ENCODE data around the gene FLVCR2.

Gene FLVCR2

DNA sequence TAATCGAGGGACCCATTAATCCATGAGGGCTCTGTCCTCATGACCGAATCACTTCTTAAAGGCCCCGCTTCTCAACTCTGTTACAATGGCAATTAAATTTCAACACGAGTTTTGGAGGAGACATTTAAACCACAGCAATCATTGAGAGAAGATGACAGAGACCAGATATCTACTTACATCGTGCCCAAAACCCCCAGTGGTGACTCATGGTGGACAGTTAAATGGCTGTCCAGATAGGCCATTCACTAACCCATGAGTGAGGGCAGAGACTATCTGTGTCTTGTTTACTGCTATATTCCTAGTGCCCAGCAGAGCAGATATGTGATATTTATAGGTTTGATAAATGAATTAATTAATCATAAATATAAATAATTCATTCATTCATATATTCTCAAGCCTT is 20.0 kb upstream of the FLVCR2 start:
- DNase-seq (ENCODE audit: low read depth), result no peak

DNA sequence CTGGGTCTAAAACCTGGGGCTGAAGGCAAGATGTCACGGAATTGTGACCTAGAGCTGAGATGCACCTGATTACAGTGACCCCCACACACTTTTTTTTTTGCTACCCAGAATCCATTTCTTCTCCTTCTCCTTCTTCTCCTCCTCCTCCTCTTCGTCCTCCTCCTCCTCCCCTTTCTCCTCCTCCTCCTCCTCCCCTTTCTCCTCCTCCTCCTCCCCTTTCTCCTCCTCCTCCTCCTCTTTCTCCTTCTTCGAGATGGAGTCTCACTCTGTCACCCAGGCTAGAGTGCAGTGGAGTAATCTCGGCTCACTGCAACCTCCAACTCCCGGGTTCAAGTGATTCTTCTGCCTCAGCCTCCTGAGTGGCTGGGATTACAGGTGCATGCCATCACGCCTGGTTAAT is 19.4 kb upstream of the FLVCR2 start:
- no peak for DNase-seq (ENCODE audit: low read depth)

DNA sequence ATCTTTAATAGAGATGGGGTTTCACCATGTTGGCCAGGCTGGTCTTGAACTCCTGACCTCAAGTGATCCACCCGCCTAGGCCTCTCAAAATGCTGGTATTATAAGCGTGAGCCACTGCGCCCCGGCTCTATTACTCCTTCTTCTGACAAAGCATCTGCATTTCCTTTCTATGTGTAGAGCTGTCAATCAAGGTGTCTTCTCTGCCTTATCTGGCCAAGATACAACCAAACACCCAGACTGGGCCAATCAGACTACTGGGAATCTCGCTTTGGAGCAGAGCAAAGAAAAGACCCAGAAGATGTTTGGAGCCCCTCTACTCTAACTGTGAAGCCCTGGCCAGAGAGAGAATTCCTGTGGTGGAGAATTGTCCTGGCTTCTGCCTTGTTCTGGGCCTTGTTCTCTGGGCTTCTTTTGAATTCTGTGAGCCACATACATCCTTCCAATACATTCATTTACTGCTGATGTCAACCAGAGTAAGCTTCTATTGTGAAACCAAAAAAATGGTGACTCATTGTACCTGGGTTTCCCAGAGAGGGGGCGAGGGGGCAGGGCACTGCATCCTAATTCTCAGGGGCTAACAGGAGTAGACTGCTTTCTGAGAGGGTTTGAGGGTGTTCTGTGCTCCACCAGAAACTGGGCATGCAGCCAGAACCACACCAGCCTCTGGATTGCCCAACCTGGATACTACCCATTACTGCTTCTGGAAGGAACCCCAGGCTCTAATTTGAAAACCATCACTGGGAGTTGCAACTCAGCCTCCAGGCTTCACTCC is 18.8 kb upstream of the FLVCR2 start:
- DNase-seq (ENCODE audit: low read depth), result peak; percentile 65

DNA sequence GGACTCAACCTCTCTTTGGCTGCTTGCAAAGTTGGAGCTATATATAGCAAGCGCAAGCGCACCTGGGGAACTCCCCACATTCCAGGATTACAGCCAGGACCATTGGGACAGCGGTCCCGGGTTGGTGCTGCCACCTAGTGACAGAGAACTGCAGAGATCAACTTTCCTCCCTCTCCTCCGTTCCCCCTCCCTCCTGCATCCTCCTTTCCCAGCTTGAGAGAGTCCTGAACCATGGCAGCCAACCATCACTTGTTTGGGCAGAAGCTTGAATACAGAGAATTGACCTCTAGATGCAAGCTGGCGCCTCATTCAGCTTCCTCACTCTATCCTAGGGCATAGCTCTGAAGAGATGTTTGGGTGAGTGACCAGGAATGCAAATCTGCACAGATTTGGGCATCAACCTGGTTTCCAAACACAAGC is 17.4 kb upstream of the FLVCR2 start:
- DNase-seq (ENCODE audit: low read depth), result peak; percentile 77

DNA sequence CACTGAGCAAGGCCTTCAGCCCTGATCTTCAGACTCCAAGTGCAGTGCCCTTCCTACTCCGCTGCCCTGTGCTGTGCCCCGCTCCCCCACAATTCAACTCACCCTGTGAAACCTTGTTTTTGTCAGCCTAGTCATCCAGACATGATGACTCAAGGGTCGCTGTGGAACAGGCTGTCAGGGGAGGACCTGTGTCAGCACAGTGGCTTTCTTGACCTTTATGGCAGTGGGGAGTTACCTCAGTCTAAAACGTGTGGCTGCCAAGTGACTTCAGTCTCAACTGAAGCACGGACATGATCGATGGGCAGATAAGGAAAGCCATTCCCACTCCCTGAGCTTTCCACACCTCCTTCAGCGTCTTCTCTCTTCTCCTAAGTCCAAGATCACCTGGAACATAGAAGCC is 16.3 kb upstream of the FLVCR2 start:
- no peak for DNase-seq (ENCODE audit: low read depth)

DNA sequence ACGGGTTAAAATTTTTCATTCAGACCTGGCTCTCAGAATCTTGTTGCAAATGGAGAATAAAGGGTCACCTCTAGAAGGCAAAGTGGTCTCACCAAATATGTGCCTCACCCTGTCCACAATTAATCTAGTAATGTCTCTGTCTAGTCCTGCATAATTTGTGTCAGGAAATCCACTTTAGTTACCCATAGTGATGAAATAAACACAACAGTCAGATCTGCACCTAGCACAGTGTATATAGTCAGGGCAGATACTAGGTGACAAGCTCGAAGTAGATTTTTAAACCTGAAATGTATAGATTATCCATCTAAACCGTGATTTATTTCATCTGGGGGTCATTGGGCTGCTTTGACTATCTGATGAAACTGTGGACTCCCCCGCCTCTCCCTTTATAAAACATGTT is 15.9 kb upstream of the FLVCR2 start:
- DNase-seq (ENCODE audit: low read depth), result no peak

DNA sequence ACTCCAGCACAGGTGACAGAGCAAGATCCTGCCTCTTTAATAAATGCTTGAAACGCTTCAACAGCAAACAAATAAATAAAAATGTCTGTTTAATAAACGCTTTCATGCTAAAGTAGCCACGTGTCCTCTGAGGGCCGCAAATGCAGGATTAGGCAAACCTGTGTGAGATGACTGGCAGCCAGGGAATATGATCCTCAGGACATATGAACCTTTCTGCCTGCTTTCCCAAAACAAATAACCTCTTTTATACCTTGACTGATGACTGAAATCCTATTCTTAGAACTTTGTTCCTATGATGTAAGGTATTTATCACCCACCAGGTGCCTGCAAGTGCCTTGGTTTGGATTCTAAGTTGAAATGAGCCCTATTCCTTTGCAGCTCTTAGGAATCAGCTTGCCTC is 14.5 kb upstream of the FLVCR2 start:
- DNase-seq (ENCODE audit: low read depth), result no peak

DNA sequence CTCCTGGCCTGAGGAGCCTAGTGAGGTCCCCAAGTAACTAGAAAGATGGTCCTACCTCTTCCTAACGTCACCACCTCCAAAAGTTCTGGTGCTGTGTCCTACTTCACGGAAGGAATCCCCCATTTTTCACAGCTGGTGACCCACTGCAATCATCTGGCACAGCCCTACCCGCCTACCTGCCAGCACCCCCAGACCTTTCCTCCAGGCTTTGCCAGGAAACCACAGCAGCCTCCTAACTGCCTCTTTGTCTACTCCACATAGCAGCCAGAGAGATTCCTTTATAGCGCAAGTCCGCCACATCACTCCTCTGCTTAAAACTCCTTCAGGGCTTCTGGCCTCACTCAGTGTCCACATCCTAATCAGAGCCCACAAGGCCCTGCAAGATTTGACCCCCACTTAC is 13.4 kb upstream of the FLVCR2 start:
- DNase-seq (ENCODE audit: low read depth), result no peak

DNA sequence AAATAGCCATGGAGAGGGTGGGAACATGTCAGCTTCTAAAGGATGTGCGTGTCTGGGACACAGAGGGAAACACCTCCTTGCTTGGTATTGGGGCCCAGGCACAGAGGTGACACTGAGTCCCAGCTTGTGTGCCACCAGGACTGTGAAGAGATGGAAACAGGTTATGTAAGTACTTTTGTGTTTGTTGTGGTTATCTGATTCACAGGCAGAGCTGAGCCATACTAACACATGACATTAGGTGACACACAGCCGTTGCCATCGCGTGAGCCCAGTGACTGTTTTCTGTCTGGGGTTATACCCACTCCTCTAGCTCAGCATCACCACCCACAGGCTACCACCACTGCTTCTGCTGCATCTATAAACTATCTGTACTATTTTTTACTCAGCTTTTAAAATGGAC is 12.1 kb upstream of the FLVCR2 start:
- DNase-seq (ENCODE audit: low read depth), result no peak

DNA sequence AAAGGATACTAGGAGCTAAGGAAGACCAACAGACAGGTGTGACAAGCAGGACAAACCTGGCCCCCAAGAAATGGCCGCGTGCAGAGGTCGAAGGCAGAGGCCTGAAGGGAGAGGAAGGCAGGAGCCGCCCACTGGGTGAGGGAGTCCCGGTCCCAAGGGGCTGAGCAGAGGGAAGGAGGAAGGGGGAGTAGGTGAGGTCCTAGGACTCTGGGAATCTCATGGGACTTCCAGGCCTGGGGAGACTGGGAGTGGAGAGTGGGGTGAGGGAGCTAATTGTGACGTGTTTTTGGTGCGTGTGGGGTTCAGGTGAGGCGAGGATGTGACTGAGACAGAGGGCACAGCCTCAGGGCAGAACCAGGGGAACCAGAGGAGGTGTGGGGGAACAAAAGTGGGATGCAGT is 11.7 kb upstream of the FLVCR2 start:
- DNase-seq (ENCODE audit: low read depth), result no peak

DNA sequence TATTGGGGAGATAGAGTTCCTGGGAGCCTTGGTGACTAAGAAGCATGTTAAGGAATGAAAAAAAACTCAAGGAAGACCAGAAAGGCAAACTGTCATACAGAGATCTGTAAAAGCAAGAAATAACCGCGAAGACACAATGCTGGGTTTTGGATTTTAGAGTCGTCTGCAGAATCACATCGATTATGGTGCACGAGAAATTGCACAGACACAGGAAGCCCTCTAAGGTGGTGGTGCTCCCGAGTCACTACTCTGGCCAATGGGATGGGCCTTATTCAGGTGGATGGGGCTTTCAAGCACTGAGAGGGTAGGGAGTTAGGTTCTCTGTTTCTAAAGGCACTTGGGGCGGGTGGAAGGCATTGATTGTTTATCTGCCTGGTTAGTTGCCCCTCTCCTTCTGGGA is 10.3 kb upstream of the FLVCR2 start:
- DNase-seq (ENCODE audit: low read depth), result no peak

DNA sequence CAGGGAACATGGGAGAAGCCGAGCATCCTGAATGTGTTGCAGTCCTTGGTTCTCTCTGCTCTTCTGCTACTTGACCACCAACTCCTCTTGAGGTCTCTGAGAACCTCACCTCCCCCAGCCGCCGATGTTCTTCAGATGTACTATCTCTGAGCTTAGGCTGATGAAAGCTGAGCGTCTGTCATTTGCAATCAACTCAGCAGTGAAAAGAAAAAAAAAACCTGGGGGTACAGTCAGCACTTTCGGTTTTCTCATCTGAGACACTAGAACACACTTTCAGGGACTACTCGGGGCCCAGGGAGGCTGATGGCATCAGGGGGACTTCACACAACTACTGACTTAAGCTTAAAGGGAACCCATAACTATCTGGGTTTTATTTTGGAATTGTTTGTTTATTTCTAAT is 9.6 kb upstream of the FLVCR2 start:
- DNase-seq (ENCODE audit: low read depth), result no peak

DNA sequence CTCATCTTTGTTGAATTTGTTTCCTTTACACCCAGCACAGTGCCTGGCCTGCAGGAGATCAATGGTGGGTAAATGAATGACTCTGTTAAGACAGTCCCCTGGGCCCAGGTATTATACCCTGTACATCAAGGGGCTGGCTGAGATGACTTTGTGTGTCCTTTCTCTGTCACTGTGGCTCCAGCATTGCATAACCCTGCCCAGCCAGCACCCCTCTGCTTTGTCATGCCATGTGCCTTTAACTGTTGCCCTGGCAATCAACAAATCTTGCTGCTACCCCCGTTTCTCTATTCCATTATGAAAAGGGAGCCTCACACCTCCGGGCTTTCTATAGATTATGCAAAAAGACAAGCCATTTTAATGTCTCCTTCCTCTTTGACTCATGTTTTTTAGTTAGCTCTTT is 7.6 kb upstream of the FLVCR2 start:
- no peak for DNase-seq (ENCODE audit: low read depth)

DNA sequence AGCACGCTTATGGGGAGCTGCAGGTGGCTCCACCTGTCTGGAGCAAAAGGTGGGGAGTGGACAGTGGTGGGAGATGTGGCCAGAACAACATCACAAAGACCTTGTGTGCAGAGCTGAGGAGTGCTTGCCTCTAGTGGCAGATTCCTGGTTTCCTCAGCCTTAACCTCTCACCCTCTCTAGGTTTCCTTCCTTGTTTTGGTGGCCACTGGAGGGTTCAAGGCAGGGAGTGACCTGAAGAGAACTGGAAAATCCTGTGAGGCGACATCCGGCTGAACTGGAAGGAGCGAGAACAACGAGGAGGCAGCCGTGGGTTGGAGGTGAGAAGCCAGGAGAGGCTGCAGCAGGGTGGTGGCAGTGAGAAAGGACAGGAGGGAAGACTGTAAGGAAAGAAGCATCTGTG is 6.3 kb upstream of the FLVCR2 start:
- no peak for DNase-seq (ENCODE audit: low read depth)

DNA sequence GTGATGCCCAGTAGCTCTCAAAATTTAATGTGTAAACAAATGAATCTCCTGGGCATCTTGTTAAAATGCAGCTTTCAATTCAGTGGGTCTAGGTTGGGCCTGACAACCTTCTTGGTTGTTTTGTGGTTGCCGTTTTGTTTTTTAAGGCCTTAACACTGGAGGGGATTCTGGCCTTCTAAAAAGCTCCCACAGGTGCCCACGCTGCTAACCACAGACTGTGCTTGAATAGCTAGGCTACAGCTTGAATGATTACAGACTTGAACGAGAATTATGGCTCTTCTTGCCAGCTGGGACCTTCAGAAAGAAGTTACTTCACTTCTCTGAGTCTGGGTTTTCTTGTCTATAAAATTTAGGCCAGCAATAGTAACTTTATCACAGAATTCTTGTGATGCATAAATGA is 1.3 kb upstream of the FLVCR2 start:
- DNase-seq (ENCODE audit: low read depth), result no peak

DNA sequence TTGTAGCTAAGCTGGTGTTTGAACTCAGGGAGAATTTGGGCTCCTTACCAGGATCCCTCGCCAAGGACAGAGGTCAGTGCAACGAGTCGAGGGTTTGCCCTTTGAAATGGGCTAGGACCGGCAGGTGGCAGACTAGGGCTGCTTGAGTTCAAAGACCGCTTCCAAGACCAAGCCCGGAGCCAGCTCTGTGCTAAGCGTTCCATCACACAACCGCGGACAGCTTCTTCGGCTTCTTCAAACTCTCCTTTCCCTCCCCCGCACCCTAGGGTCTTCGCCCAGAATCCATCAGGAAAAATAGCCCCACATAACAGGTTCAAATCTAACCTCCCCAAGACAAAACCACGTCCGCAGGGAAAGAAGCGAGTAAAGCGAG is 705 bp upstream of the FLVCR2 start:
- DNase-seq (ENCODE audit: low read depth), result peak; percentile 88

DNA sequence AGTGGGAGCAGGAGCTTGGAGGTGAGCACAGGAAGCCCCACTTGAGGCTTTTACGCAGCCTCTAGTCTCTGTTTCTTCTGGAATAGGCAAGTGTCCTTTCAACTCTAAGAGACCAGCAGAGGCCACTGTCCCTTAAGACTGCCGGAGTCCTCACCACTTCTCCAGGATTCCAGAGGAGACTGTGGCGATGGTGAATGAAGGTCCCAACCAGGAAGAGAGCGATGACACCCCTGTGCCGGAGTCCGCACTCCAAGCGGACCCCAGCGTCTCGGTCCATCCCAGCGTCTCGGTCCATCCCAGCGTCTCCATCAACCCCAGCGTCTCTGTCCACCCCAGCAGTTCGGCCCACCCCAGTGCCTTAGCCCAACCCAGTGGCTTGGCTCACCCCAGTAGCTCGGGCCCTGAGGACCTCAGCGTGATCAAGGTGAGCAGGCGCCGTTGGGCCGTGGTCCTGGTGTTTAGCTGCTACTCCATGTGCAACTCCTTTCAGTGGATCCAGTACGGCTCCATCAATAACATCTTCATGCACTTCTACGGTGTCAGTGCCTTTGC is 442 bp downstream of the FLVCR2 start:
- no peak for DNase-seq (ENCODE audit: low read depth)

DNA sequence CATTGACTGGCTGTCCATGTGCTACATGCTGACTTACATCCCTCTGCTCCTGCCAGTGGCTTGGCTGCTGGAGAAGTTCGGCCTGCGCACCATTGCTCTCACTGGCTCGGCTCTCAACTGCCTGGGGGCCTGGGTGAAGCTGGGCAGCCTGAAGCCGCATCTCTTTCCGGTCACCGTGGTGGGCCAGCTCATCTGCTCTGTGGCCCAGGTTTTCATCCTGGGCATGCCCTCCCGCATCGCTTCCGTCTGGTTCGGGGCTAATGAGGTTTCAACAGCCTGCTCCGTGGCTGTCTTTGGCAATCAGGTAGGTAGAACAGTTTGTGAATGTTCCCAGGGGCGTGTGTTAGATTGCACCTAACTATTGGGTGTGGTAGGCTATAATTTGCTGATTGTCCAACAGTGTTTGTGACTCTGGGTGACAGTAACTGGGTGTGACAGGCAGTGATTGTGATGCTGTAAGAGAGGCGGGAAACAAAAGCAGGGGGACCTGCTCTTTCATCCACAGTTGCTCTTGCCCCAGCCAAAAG is 981 bp downstream of the FLVCR2 start:
- no peak for DNase-seq (ENCODE audit: low read depth)

DNA sequence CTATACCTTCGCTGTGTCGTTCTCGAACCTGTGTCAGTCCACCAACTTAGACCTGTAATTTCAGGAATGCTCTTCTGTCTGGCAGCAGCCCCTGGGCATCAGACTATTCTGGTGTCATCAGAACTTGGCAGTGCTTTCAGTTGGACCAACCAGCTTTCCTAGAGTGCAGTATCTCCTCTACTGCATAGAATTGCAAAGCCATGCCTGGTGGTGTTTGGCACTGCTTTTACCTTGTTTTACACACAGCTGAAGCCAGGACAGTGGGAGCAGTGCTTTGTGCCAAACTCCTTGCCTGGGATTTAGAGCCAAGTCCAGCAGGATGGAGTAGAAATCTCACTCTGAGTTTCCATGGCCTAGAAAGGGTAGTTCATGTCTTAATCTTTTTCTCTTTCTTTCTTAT is 1.5 kb downstream of the FLVCR2 start:
- no peak for DNase-seq (ENCODE audit: low read depth)

DNA sequence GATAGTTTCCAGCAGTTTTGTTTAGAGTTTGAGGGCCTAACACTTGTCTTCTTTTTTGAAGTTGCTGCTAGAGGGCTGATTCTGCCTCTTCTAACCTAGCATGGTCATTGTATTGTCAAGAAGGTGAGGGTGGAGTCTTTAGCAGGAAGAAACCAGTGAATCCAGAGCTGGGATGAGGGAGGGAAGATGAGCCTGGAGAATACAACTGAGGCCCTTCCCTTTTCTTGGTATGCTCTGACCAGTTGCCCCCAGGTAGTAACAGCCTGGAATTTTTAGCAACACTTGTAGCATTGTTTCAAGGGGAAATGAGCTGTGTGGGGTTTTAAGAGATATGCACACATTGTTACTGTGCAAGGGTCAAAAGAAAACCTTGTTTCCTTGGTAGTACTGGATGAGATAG is 9.0 kb downstream of the FLVCR2 start:
- no peak for DNase-seq (ENCODE audit: low read depth)

DNA sequence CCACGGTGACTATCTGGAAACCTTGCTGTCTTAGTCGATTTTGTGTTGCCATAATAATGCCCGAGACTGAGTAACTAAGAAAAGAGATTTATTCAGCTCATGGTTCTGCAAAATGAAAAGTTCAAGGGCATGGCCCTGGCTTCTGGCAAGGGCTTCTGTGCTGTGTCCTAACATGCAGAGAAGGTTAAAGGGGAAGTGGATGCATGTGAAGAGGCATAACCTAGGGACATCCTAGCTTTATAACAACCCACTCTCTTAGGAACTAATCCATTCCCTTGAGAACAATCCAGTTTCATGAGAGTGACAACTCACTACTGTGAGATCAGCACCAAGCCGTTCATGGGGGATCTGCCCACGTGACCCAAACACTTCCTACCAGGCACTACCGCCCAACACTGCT is 11.5 kb downstream of the FLVCR2 start:
- DNase-seq (ENCODE audit: low read depth), result no peak

DNA sequence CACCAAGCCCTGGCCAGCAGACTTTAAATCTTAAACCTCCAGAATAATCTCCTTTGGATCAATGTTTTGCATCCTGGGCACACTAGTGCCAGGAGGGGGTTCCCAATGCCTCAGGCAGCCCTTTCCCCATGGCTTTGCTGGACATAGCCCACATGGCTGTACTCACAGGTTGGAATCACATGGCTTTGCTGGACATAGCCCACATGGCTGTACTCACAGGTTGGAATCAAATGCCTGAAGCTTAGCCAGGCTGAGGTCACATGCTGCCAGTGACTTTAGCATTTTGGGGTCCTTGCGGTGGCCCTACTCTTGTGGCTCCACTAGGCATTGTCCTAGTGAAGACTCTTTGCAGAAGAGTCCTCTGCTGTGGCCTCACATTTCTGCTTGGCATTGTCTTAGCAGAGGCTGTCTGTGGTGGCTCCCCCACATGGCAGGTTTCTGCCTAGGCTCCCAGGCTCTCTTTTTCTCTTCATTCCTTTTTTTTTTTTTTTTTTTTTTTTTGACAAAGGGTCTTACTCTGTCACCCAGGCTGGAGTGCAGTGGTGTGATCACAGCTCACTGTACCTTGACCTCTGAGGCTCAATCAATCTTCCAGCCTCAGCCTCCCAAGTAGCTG is 13.0 kb downstream of the FLVCR2 start:
- no peak for DNase-seq (ENCODE audit: low read depth)

DNA sequence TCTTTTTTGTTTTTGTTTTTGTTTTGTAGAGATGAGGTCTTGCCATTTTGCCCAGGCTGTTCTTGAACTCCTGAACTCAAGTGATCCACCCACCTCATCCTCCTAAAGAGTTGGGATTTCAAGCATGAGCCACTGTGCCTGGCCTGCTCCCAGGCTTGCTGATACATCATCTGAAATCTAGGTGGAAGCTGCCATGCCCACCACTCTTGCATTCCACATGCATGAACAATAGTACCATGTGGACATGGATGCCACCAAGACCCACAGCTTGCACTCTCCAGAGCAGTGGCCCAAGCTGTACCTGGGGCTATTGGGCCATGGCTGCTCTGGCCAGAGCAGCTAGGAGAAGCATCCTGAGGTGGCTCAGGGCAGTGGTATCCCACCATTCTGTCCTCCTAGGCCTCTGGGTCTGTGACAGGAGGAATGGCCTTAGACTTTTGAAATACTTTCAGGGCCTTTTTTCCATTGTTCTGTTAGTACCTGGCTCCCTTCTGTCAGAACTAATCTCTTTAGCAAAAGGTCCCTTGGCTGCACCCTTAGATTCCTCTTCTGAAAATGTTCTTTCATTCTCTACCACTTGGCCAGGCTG is 13.7 kb downstream of the FLVCR2 start:
- no peak for DNase-seq (ENCODE audit: low read depth)

Measured in iris pigment epithelial cell (primary cell).